ENCODE measurements around the gene SS18L1.
A peak's percentile ranks its signal among the peaks of the same experiment; 100 is the strongest.

The SS18L1 gene

DNA sequence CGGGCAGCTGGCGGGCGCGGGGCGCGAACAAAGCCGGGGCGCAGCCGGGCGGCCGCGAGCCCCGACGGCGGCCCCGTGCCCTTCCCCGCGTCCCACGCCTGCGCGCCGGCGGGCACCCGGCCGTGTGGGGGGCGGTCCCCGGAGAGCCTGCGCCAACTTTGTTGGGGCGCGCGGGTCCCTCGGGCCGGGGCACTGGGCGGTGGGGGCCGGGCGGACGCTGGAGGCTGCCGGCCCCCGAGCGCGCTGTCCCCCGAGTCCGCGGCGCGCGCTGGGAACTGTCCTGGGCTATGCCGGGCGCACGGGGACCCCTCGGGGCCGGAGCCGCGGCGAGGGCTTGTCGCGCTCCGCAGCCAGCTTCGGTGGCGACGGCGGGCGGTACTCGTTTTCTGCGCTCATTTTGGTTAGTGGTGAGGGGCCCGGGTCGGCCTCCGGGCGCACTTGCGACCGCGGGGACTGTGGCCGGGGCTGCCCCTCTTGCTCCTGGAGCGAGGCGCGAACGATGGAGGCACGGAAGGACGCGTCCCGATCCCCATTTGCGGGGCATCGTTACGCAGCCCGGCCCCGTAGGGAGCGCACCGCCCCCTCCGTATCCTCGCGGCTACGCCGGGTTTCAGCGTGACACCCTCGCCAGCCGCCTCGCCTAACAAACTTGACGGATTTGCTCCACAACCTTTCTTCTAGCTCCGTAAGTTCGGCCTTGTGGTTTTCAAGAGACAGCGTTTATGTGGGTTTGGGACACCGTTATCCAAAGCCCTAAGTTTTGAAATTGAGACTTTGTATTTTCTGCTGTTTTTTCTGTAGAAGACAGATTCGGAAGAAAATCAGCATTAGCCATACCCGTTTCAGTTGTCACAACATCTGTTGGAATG lies 622 bp downstream of the SS18L1 start:
- peak overlapping the region; percentile 69 for H3K9ac ChIP-seq (ENCODE audit: low read length)
- peak overlapping the region; percentile 84 for H3K4me3 ChIP-seq (ENCODE audit: low read length)
- TF ChIP-seq, protein P1, sequence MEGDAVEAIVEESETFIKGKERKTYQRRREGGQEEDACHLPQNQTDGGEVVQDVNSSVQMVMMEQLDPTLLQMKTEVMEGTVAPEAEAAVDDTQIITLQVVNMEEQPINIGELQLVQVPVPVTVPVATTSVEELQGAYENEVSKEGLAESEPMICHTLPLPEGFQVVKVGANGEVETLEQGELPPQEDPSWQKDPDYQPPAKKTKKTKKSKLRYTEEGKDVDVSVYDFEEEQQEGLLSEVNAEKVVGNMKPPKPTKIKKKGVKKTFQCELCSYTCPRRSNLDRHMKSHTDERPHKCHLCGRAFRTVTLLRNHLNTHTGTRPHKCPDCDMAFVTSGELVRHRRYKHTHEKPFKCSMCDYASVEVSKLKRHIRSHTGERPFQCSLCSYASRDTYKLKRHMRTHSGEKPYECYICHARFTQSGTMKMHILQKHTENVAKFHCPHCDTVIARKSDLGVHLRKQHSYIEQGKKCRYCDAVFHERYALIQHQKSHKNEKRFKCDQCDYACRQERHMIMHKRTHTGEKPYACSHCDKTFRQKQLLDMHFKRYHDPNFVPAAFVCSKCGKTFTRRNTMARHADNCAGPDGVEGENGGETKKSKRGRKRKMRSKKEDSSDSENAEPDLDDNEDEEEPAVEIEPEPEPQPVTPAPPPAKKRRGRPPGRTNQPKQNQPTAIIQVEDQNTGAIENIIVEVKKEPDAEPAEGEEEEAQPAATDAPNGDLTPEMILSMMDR (IDR thresholded peaks at IDR 0.05; ENCODE audit: low read depth, low read length), result no peak
- no peak for TF ChIP-seq EZH2phosphoT487 (IDR thresholded peaks at IDR 0.05; ENCODE audit: low read depth)
- no peaks in the 10 kb centered on the region for H3K27me3 ChIP-seq (ENCODE audit: low read depth, low read length)
- H2AFZ ChIP-seq (ENCODE audit: low read depth, low read length), result no peak overlapping the region
- peak overlapping the region; percentile 90 for H3K4me2 ChIP-seq (ENCODE audit: low read length)
- H3K4me1 ChIP-seq (ENCODE audit: low read length), result peaks cover 19% of the 10 kb centered on the region
- peaks cover 71% of the 10 kb centered on the region for H4K20me1 ChIP-seq (ENCODE audit: insufficient read depth, low read length)
- no peaks in the 10 kb centered on the region for H3K9me3 ChIP-seq (ENCODE audit: insufficient read depth, low read length)
- no peak overlapping the region for H3K27ac ChIP-seq (ENCODE audit: low read length)
- peaks cover 28% of the 10 kb centered on the region for H3K36me3 ChIP-seq (replicated peaks; ENCODE audit: low read depth, low read length)
- H3K79me2 ChIP-seq (ENCODE audit: low read length), result peaks cover 95% of the 10 kb centered on the region

DNA sequence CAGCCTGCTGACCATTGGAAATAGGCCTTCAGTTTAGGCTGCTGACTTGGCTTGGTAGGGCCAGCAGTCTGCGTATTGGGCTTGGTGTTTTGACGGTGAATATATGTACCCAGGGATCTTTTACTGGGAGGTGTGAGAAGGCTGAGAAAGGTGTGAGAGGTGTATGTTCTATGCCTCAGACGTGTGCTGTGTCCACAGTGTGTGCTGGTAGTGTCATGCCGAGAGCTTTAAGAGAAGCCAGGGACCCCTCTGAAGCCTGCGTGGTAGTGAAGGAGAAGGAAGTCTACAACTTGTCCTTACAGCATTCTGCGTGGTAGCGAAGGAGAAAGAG lies 2.1 kb downstream of the SS18L1 start:
- no peak overlapping the region for H3K9ac ChIP-seq (ENCODE audit: low read length)
- peaks cover 19% of the 10 kb centered on the region for H3K4me1 ChIP-seq (ENCODE audit: low read length)
- H3K9me3 ChIP-seq (ENCODE audit: insufficient read depth, low read length), result no peaks in the 10 kb centered on the region
- H2AFZ ChIP-seq (ENCODE audit: low read depth, low read length), result no peak overlapping the region
- TF ChIP-seq, protein P1 (IDR thresholded peaks at IDR 0.05; ENCODE audit: low read depth, low read length), result no peak
- no peak for TF ChIP-seq EZH2phosphoT487 (IDR thresholded peaks at IDR 0.05; ENCODE audit: low read depth)
- no peak overlapping the region for H3K4me3 ChIP-seq (ENCODE audit: low read length)
- peaks cover 68% of the 10 kb centered on the region for H4K20me1 ChIP-seq (ENCODE audit: insufficient read depth, low read length)
- H3K36me3 ChIP-seq (replicated peaks; ENCODE audit: low read depth, low read length), result peaks cover 14% of the 10 kb centered on the region
- H3K27me3 ChIP-seq (ENCODE audit: low read depth, low read length), result no peaks in the 10 kb centered on the region
- peaks cover 94% of the 10 kb centered on the region for H3K79me2 ChIP-seq (ENCODE audit: low read length)
- no peak overlapping the region for H3K4me2 ChIP-seq (ENCODE audit: low read length)
- no peak overlapping the region for H3K27ac ChIP-seq (ENCODE audit: low read length)

DNA sequence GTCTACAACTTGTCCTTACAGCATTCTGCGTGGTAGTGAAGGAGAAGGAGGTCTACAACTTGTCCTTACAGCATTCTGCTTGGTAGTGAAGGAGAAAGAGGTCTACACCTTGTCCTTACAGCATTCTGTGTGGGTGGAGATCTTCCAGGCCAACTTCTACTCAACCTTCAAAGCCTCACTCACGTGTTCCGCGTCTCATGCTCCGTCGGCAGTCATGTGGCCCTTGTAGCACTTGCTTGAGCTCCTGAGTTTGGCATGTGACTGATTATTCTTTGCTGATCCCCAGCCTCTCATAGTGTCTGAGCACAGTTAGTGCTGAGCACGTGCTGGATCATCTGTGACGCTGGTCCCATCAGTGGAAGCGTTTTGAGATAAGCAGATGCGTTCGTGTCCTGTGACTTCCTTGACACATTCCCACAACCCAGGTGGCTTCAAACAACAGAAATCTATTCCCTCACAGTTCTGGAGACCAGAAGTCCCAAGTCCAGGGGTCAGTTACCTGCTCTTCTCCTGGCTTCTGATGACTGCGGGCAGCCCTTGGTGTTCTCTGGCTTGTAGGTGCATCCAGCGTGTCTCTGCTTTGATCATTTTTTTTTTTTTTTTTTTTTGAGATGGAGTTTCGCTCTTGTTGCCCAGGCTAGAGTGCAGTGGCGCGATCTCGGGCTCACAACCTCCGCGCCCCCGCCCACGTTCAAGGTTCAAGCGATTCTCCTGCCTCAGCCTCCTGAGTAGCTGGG lies 2.6 kb downstream of the SS18L1 start:
- H3K27me3 ChIP-seq (ENCODE audit: low read depth, low read length), result no peaks in the 10 kb centered on the region
- H3K4me3 ChIP-seq (ENCODE audit: low read length), result no peak overlapping the region
- no peak overlapping the region for H2AFZ ChIP-seq (ENCODE audit: low read depth, low read length)
- H3K9me3 ChIP-seq (ENCODE audit: insufficient read depth, low read length), result no peaks in the 10 kb centered on the region
- TF ChIP-seq EZH2phosphoT487 (IDR thresholded peaks at IDR 0.05; ENCODE audit: low read depth), result no peak
- TF ChIP-seq, protein P1 (IDR thresholded peaks at IDR 0.05; ENCODE audit: low read depth, low read length), result no peak
- peaks cover 15% of the 10 kb centered on the region for H3K4me1 ChIP-seq (ENCODE audit: low read length)
- no peak overlapping the region for H3K4me2 ChIP-seq (ENCODE audit: low read length)
- no peak overlapping the region for H3K9ac ChIP-seq (ENCODE audit: low read length)
- H3K27ac ChIP-seq (ENCODE audit: low read length), result no peak overlapping the region
- H3K79me2 ChIP-seq (ENCODE audit: low read length), result peaks cover 94% of the 10 kb centered on the region
- H4K20me1 ChIP-seq (ENCODE audit: insufficient read depth, low read length), result peaks cover 67% of the 10 kb centered on the region
- H3K36me3 ChIP-seq (replicated peaks; ENCODE audit: low read depth, low read length), result peaks cover 8% of the 10 kb centered on the region

DNA sequence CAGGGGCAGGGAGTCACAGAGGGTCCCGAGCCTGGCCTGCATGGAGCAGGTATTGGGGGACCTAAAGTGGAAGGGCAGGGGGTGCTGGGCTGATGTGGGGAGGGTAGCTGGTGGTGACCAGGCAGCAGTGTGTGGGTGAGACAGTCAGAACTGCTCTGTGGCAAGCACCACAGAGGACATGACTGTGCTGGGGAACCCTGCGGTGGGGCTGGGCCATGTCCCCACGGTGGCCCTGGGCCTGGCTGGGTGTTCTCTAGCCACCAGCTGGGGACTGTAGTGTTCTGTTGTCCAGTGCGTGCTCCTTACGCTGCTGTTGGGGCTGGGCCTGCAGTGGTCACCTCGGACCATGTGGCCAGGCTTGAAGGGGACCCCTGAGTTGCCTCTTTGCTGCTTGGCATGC lies 3.6 kb downstream of the SS18L1 start:
- H3K27ac ChIP-seq (ENCODE audit: low read length), result no peak overlapping the region
- H3K9ac ChIP-seq (ENCODE audit: low read length), result no peak overlapping the region

More for the DNA sequence above, 3.6 kb downstream of the SS18L1 start:
- H3K4me1 ChIP-seq (ENCODE audit: low read length), result peaks cover 7% of the 10 kb centered on the region
- peaks cover 94% of the 10 kb centered on the region for H3K79me2 ChIP-seq (ENCODE audit: low read length)
- H3K27me3 ChIP-seq (ENCODE audit: low read depth, low read length), result no peaks in the 10 kb centered on the region
- H3K9me3 ChIP-seq (ENCODE audit: insufficient read depth, low read length), result no peaks in the 10 kb centered on the region
- H3K36me3 ChIP-seq (replicated peaks; ENCODE audit: low read depth, low read length), result peaks cover 7% of the 10 kb centered on the region
- H2AFZ ChIP-seq (ENCODE audit: low read depth, low read length), result no peak overlapping the region
- no peak overlapping the region for H3K4me2 ChIP-seq (ENCODE audit: low read length)
- peaks cover 58% of the 10 kb centered on the region for H4K20me1 ChIP-seq (ENCODE audit: insufficient read depth, low read length)
- no peak overlapping the region for H3K4me3 ChIP-seq (ENCODE audit: low read length)
- TF ChIP-seq, protein P1 (IDR thresholded peaks at IDR 0.05; ENCODE audit: low read depth, low read length), result no peak
- no peak for TF ChIP-seq EZH2phosphoT487 (IDR thresholded peaks at IDR 0.05; ENCODE audit: low read depth)

All from OCI-LY3 (cell line).